HepG2 (cell line): Measurements from ENCODE around the gene TRIM25. TPM values are rescaled to one million over a fixed set of nuclear protein-coding genes. Genes with fewer than 3 reads are reported as not detected.

Experiments used
- ARID2 ChIP-seq: sonication (generic); formaldehyde crosslinking; IDR thresholded peaks from 2 replicates; pipeline ENCODE4 v1.8.1; 2022; ENCODE audit warnings: mild to moderate bottlenecking, missing genetic modification reagents, borderline replicate concordance
- GPN1 ChIP-seq: sonication (generic); formaldehyde crosslinking; IDR thresholded peaks from 2 replicates; pipeline ENCODE4 v1.5.1; 2020; ENCODE audit warnings: missing genetic modification reagents, borderline replicate concordance
- IRF2 ChIP-seq: IDR thresholded peaks from 2 replicates; pipeline ENCODE4 v1.6.1; 2018; ENCODE audit warnings: missing genetic modification reagents, missing compliant biosample characterization
- MXD4 ChIP-seq: IDR thresholded peaks from 2 replicates; pipeline ENCODE4 v1.6.1; 2016; ENCODE audit warnings: mild to moderate bottlenecking, missing biosample characterization, missing genetic modification reagents
- RBM39 ChIP-seq: fragments of 200-400 bp; formaldehyde crosslinking; IDR thresholded peaks from one replicate; pipeline ENCODE4 v1.6.1; 2018; ENCODE audit warnings: antibody characterized with exemption, mild to moderate bottlenecking, low read depth, low read length; ENCODE audit not compliant: poor library complexity, severe bottlenecking
- ZNF33B ChIP-seq: sonication (generic); formaldehyde crosslinking; IDR thresholded peaks from 2 replicates; pipeline ENCODE4 v1.5.1; 2020; ENCODE audit warnings: mild to moderate bottlenecking, missing genetic modification reagents
- polyA plus RNA-seq, 8 experiments: library from polyadenylated mRNA; depleted of rRNA in 3 of 8; stranded (reverse) in 7 of 8; unstranded in 1 of 8; fragments of >200 nt; fragmentation: Illumina TruSeq in 4 of 8; extraction: Trizol in 4 of 8; gene quantifications; 2 replicates each; pipeline versions ENCODE4 v1.2.1 to v1.2.3, GENCODE V29; 2011 to 2016; ENCODE audit warnings: low read depth in 4 of 8, missing spikeins in 1 of 8, mixed read lengths in 1 of 8; ENCODE audit not compliant: insufficient read depth in 1 of 8
- total RNA-seq, 5 experiments: library from RNA; depleted of rRNA; stranded (reverse); fragments of >200 nt; fragmentation: Illumina TruSeq; extraction: Trizol; gene quantifications; 2 replicates each; pipeline ENCODE4 v1.2.3, GENCODE V29; 2016; ENCODE audit warnings: low read depth in 1 of 5
- TF ChIP-seq, protein P1 (sequence below): sonication (generic); formaldehyde crosslinking; IDR thresholded peaks from 2 replicates; pipeline ENCODE4 v1.4.0; 2020; ENCODE audit warnings: missing genetic modification reagents, borderline replicate concordance
- TF ChIP-seq, protein P2 (sequence below): sonication (generic); formaldehyde crosslinking; IDR thresholded peaks from 2 replicates; pipeline ENCODE4 v1.5.0; 2020; ENCODE audit warnings: mild to moderate bottlenecking, missing genetic modification reagents, borderline replicate concordance
- TF ChIP-seq, protein P3 (sequence below): IDR thresholded peaks from 2 replicates; pipeline ENCODE4 v1.6.1; 2012; ENCODE audit warnings: inconsistent platforms
- TF ChIP-seq, protein P4 (sequence below): sonication (generic); formaldehyde crosslinking; IDR thresholded peaks from 2 replicates; pipeline ENCODE4 v1.5.1; 2020; ENCODE audit warnings: missing genetic modification reagents, mild to moderate bottlenecking, borderline replicate concordance
- TF ChIP-seq, protein P5 (sequence below): sonication (generic); formaldehyde crosslinking; IDR thresholded peaks from 2 replicates; pipeline ENCODE4 v1.4.0; 2020; ENCODE audit warnings: mild to moderate bottlenecking, missing genetic modification reagents
- TF ChIP-seq, protein P6 (sequence below): sonication (generic); formaldehyde crosslinking; IDR thresholded peaks from 2 replicates; pipeline ENCODE4 v1.4.0; 2020; ENCODE audit warnings: missing genetic modification reagents

The TRIM25 gene
- total and polyA plus RNA-seq, 2 of the 13 experiments (the other 11 are each of a cell fraction or from before 2014, with no cell fraction given): 30.8 to 42.2 TPM

DNA sequence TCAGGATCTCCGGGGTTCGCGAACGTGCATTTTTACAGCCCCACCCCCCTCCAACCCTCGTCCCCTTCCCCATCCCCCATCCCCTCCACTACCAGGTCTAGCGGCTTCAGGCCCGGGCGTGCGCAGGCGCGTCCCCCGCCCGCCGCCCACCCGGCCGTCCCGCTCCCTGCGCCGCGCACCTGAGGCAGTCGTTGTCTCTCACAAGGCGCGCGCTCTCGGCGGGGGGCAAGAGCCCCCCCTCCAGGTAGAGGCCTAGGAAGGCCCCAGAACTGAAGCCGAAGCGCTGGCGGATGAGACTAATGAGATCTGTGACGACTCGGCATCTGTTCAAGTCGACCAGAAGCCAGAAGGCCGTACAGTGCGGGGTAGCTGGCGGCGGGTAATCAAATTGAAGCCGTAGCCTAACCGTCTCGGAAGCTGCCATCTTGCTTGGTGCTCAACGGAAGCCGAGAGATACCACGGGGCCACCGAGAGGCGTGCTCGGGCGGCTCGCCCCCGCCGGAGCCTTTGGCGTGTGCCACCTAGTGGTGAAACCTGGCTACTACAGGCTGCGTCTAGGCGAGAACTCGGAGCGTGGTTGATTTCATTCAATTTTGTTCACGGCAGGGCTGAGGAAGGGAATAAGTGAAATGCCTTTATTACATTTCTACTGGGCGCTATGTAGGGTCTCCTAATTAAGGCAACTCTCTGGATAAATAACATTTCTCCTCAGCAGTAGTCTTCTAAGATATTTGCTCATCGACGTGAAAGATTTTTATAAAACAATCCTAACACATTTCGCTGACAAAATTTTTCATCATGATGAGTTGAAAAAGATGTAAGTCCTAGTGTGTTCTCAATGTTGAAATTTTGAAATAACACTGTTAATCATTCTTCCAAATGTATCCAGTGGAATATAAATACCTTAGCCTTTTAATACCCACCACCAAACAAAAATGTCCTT lies 47.0 kb upstream of the TRIM25 start, which contains the start of gene COIL (continued):
- TF ChIP-seq, protein P1, sequence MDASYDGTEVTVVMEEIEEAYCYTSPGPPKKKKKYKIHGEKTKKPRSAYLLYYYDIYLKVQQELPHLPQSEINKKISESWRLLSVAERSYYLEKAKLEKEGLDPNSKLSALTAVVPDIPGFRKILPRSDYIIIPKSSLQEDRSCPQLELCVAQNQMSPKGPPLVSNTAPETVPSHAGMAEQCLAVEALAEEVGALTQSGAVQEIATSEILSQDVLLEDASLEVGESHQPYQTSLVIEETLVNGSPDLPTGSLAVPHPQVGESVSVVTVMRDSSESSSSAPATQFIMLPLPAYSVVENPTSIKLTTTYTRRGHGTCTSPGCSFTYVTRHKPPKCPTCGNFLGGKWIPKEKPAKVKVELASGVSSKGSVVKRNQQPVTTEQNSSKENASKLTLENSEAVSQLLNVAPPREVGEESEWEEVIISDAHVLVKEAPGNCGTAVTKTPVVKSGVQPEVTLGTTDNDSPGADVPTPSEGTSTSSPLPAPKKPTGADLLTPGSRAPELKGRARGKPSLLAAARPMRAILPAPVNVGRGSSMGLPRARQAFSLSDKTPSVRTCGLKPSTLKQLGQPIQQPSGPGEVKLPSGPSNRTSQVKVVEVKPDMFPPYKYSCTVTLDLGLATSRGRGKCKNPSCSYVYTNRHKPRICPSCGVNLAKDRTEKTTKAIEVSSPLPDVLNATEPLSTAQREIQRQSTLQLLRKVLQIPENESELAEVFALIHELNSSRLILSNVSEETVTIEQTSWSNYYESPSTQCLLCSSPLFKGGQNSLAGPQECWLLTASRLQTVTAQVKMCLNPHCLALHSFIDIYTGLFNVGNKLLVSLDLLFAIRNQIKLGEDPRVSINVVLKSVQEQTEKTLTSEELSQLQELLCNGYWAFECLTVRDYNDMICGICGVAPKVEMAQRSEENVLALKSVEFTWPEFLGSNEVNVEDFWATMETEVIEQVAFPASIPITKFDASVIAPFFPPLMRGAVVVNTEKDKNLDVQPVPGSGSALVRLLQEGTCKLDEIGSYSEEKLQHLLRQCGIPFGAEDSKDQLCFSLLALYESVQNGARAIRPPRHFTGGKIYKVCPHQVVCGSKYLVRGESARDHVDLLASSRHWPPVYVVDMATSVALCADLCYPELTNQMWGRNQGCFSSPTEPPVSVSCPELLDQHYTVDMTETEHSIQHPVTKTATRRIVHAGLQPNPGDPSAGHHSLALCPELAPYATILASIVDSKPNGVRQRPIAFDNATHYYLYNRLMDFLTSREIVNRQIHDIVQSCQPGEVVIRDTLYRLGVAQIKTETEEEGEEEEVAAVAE: peak; percentile 64; the same call in 1 of the 2 replicates
- TF ChIP-seq, protein P2, sequence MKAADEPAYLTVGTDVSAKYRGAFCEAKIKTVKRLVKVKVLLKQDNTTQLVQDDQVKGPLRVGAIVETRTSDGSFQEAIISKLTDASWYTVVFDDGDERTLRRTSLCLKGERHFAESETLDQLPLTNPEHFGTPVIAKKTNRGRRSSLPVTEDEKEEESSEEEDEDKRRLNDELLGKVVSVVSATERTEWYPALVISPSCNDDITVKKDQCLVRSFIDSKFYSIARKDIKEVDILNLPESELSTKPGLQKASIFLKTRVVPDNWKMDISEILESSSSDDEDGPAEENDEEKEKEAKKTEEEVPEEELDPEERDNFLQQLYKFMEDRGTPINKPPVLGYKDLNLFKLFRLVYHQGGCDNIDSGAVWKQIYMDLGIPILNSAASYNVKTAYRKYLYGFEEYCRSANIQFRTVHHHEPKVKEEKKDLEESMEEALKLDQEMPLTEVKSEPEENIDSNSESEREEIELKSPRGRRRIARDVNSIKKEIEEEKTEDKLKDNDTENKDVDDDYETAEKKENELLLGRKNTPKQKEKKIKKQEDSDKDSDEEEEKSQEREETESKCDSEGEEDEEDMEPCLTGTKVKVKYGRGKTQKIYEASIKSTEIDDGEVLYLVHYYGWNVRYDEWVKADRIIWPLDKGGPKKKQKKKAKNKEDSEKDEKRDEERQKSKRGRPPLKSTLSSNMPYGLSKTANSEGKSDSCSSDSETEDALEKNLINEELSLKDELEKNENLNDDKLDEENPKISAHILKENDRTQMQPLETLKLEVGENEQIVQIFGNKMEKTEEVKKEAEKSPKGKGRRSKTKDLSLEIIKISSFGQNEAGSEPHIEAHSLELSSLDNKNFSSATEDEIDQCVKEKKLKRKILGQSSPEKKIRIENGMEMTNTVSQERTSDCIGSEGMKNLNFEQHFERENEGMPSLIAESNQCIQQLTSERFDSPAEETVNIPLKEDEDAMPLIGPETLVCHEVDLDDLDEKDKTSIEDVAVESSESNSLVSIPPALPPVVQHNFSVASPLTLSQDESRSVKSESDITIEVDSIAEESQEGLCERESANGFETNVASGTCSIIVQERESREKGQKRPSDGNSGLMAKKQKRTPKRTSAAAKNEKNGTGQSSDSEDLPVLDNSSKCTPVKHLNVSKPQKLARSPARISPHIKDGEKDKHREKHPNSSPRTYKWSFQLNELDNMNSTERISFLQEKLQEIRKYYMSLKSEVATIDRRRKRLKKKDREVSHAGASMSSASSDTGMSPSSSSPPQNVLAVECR (CRISPR knock-in tag): peak; percentile 86; the same call in 1 of the 2 replicates
- peak; percentile 94 for TF ChIP-seq ZNF33B (CRISPR knock-in tag)
- peak; percentile 70 for TF ChIP-seq RBM39
- TF ChIP-seq GPN1: no peak
- TF ChIP-seq, protein P3, sequence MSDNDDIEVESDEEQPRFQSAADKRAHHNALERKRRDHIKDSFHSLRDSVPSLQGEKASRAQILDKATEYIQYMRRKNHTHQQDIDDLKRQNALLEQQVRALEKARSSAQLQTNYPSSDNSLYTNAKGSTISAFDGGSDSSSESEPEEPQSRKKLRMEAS: peak; percentile 83
- TF ChIP-seq MXD4: peak; percentile 92
- TF ChIP-seq, protein P4, sequence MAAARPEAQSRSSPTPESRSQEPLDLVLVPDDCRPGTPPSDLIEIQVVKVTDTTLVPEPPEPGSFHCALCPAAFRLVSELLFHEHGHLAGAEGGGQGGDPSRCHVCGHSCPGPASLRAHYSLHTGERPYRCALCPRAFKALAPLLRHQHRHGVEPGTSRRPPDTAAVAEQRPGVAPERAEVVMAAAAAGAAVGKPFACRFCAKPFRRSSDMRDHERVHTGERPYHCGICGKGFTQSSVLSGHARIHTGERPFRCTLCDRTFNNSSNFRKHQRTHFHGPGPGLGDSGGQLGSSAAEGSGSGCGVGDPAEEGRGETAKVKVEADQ (CRISPR knock-in tag): peak; percentile 84; the same call in 1 of the 2 replicates
- TF ChIP-seq, protein P5, sequence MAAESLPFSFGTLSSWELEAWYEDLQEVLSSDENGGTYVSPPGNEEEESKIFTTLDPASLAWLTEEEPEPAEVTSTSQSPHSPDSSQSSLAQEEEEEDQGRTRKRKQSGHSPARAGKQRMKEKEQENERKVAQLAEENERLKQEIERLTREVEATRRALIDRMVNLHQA (CRISPR knock-in tag): 0 out of 2 replicates have a peak, but pooled peaks have one; percentile 83
- peak; percentile 84 for TF ChIP-seq IRF2 (CRISPR knock-in tag)
- TF ChIP-seq, protein P6, sequence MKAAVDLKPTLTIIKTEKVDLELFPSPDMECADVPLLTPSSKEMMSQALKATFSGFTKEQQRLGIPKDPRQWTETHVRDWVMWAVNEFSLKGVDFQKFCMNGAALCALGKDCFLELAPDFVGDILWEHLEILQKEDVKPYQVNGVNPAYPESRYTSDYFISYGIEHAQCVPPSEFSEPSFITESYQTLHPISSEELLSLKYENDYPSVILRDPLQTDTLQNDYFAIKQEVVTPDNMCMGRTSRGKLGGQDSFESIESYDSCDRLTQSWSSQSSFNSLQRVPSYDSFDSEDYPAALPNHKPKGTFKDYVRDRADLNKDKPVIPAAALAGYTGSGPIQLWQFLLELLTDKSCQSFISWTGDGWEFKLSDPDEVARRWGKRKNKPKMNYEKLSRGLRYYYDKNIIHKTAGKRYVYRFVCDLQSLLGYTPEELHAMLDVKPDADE: no peak
- no peak for TF ChIP-seq ARID2 (CRISPR knock-in tag)
